GOT3 (cell line): ENCODE results near the gene CIAO3.
"Not testable (repeated sequence)": the region's sequence is repeated elsewhere in the genome, so short reads cannot be mapped to it uniquely, and the experiment has no call there.

Source experiments
- DNase-seq: peaks from one replicate; lab custom pipeline; 2025; ENCODE audit warnings: mixed read lengths; lab: John Stamatoyannopoulos, UW

CIAO3 gene

DNA sequence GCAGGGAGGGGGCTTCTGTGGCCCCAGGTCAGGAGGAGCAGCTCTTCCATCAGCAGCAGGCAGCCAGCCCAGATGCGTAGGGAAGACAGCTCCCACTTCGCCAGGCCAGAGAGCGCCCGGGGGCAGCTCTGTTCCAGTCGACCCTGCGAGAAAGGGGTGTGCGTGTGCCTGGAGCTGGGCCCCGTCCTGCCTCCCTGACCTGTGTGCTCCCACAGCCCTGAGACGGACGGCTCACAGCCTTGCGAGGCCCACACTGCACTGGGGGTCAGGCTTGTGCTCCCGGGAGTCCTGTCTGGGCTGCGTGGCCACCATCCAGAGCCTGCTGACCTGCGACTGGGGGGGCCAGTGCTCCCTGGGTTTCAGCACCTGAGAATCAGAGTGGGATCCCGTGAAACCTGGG, 19.3 kb upstream of the CIAO3 start:
- DNase-seq, result no peak

DNA sequence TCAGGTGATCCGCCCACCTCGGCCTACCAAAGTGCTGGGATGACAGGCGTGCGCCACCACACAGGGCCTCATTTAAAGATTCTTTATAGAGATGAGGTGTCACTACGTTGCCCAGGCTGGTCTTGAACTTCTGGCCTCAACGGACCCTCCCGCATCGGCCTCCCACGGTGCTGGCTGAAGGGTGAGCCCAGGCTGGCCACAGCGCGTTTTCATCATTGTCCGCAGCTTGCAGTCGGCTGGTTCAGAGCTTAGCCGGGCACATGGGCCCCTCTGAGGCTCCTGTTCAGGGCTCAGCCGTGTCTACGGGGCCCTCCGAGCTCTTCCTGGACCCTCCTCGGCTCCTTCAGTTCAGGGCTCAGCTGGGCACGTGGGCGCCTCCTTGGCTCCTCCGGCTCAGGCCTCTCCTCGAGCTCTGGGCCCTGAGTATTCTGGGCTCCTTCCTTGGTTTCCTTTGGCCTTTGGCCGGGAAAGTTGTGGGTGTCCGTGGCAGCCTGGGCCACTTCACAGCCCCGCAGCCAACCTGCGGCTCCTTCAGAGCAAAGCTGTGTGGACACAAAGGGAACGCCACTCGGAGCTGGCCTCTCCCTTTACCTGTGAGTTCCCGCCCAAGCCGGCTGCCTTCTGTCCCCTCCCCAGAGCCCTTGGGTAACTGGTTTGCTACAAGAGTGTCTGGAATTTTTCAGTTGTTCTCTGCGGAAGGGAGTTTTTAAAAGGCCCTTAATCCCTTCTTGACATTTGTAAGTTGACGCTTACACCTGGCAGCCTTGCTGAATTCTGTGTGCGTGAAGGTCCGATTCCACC, 18.5 kb upstream of the CIAO3 start:
- no peak for DNase-seq

DNA sequence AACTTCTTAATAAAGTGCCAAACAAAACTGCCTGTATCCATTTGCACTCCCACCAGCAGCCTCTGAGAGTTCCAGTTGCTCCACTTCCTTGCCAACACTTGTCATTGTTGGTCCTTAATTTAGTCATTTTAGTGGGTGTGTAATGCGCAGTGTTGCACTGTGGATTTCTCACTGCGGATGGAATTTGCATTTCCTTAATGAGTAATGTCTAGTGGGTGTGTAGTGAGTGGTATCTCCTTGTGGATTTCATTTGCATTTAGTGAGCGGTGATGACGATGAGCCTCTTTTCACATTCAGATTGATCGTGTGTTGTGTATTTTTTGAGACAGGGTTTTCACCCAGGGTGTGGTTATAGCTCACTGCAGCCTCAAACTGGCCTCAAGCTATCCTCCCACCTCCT, 15.6 kb upstream of the CIAO3 start:
- DNase-seq, result no peak

DNA sequence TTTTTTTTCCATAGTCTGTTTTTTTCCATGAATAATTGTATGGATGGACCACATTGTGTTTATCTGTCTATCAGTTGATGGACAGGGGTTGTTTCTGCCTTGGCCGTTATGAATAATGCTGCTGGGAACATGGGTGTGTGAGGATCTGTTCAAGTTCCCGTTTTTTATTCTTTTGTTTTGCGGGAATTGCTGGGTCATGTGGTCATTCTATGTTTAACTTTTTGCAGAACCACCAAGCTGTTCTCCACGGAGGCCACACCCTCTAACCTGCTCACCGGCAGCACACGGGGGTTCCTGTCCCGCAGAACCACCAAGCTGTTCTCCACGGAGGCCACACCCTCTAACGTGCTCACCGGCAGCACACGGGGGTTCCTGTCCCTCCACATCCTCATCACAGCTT, 13.9 kb upstream of the CIAO3 start:
- DNase-seq, result no peak

DNA sequence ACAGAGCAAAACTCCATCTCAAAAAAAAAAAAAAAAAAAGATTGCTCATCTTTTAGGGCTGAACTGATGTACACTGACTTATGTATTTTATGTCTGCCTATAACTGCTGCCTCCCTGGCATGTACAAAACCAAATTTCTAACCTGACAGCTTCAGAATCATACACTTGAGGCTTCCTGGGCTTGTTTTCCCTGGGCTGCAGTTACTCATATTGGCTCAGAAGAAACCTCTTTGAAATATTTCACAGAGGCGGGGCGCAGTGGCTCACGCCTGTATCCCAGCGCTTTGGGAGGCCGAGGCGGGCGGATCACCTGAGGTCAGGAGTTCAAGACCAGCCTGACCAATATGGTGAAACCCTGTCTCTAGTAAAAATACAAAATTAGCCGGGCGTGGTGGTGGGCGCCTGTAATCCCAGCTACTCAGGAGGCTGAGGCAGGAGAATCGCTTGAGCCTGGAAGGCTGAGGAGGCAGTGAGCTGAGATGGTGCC, 13.4 kb upstream of the CIAO3 start:
- not testable (repeated sequence) for DNase-seq

DNA sequence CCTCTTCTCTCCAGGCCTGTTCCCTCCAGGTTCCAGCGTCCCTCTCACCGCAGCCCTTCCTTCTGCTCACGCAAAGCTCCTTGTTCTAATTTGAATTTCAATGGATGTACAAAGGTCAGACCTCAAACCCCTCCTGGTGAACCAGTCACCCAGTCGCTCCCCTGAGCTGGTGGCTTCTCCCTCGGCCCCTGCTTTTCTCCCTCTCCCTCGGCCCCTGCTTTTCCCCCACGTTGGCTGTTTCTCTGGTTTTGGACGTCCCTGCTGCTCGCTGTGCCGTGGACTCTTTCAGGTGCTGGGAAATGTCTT, 11.2 kb upstream of the CIAO3 start:
- DNase-seq, result no peak

DNA sequence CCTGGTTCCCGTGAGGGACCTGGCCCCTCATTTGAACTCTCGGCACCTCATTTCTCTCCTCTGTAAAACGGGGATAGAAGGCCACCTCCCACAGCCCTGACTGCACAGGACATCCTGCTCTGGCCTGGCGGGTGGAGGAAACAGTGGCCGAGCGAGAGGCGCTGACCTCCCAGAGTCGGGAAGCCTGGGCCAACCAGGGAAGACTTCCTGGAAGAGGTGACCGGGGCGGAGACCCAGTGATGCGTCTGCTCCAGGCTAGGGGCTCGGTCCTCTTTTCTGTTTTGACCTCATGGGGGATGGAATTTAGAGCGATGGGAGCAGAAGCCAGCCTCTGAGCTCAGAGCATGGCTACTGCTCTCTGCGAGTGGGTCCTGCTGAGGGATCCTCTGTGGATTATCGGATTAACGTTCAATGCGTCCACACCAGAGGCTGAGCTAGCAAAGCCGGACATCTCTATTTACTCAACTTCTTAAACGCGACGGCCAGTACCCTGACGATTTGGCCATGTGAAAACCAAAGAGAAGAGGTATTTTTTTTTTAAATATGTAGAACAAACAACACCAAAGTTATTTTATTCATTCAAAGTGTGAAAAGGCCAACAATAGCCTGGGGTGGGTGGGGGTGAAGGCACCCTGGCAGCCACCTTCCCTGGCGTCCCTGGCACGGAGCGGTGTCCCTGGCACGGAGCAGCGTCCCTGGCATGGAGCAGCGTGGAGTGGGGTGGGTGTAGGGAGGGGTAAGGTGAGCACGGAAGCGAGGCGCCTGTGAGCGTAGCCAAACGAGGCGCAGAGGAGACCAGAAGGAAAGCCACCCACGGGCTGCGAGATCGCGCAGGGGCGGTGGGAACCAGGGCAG, 10.6 kb upstream of the CIAO3 start:
- DNase-seq, result no peak

DNA sequence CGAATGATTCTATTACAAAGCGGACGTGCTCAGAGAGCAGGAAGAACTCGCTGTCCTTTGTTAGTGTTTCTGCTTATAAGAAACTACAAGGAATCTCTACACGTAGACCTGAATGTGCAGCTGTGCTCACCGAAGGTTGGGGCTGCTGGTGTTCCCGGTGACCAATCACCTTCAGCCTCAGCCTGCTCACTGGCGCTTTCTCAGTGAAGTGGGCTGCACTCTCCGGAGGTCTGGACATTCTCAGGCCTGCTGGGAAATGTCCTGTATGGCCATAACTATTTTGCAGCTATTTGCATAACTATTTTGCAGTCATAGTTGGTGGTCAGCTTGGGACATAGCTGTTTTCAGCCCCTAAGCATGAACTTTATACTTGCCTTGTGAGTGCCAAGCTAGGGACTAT, 9.7 kb upstream of the CIAO3 start:
- DNase-seq, result no peak

DNA sequence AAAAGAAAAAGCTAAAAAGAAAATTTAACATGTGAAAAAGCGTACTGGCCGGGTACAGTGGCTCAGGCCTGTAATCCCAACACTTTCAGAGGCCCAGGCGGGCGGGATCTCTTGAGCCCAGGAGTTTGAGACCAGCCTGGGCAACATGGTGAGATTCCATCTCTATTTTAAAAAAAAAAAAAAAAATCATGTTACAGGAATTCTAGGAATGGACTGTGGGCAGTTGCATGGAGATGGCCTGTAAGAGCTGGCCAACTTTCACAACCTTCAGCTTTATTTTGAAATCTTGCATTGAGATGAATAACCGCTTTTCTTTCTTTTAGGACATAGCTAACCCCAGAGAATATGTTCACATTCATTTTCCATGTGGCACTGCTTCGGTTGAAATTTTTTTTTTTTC, 8.2 kb upstream of the CIAO3 start:
- no peak for DNase-seq

DNA sequence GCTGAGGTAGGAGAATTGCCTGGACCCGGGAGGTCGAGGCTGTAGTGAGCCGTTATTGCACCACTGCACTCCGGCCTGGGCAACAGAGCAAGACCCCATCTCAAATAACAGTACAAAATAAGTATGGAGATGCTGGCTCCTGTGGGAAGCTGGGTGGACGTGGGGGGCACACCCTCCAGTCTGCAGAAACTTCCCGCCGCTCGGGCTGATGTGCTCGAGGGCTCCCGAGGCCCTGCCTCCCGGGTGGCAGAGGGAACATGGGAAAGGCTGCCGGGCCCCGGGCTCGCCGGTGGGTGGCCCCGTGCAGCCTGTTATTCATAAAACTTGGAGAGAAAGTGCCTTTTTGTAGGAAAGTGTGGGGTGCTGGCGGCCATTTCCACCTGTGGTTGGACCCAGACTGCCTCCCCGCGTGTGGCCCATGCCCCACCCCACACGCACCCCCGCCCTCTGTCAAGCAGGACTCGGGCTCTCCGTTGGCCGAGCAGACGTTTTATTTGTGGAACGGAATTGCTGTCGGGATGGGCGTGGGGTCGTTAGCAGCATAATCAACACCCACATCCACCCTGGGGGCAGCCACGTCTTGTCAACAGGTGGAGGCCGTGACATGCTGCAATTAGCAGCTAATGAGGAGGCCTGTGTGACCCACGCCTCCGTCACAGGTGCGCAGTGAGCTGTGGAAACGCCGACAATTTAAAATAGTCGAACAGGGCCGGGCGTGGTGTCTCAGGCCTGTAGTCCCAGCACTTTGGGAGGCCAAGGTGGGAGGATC, 7.4 kb upstream of the CIAO3 start:
- no peak for DNase-seq

DNA sequence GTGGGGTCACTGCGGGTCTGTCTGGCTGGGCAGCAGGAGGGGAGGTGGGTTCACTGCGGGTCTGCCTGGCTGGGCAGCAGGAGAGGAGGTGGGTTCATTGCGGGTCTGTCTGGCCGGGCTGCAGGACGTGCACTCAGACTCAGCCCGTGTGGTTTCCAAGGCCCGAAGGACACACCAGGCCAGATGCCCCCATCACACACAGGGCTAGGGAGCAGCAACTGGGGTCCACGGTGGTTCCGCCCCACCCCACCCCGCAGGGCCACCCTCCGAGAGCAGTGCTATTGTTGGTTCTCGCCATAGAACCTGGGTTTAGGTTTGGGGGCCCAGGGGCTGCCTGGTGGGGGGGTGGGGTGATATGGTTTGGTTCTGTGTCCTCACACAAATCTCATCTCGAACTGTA, 5.8 kb upstream of the CIAO3 start:
- no peak for DNase-seq

DNA sequence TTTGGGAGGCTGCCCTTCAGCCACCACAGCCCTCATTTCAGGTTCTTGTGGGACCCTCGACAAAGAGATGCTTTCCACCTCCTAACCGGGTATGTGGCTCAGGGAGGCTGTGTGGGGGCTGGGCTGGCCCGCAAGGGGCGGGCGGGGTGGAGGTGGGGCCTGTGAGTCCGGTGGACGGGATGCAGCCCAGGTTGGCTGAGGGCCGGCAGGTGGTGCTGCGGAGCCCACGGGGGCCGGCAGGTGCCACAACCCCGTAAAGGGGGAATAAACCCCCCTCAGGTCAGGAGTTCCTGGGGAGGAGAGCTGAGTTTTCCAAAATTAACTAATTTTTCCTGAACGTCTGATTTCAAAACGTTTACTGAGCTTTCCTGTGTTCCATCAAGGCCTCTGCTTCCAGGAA, 4.9 kb upstream of the CIAO3 start:
- DNase-seq, result no peak

DNA sequence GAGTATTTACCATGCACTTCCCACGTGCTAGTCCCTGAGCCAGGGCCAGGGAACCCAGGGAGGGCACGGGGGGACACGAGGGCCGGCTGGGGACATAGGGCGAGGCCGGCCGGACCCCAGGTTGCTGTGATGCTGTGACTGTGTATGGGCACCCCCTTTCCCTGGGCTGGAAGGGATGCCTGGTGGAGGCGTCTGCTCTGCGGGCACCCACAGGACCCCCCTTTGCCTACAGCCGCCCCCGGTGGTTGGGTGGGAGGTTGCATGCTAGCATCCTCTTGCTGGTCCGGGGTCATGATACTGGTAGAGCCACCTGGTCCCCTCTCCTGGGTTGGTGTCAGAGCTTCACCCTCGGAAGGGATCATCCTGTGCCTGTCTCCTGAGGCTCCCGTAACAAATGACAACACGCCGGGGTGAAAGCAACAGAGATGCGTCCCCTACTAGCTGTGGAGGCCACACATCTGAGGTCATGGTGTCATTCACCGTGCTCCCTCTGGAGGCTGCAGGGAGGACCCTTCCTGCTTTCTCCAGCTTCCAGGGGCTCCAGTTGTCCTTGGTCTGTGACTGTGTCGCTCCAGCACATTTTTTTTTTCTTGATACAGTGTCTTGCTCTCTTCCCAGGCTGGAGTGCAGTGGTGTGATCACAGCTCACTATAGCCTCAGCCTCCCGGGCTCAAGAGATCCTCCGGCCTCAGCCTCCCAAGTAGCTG, 3.1 kb upstream of the CIAO3 start:
- no peak for DNase-seq

DNA sequence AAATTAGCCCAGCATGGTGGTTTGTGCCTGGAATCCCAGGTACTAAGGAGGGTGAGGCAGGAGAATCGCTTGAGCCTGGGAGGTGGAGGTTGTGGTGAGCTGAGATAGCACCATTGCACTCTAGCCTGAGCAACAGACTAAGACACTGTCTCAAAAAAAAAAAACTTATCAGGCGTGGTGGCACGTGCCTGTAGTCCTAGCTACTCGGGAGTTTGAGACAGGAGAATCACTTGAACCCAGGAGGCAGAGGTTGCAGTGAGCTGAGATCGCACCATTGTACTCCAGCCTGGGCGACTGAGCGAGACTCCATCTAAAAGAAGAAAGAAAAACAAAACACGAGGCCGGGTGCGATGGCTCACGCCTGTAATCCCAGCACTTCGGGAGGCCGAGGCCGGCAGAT, 2.1 kb upstream of the CIAO3 start:
- not testable (repeated sequence) for DNase-seq

DNA sequence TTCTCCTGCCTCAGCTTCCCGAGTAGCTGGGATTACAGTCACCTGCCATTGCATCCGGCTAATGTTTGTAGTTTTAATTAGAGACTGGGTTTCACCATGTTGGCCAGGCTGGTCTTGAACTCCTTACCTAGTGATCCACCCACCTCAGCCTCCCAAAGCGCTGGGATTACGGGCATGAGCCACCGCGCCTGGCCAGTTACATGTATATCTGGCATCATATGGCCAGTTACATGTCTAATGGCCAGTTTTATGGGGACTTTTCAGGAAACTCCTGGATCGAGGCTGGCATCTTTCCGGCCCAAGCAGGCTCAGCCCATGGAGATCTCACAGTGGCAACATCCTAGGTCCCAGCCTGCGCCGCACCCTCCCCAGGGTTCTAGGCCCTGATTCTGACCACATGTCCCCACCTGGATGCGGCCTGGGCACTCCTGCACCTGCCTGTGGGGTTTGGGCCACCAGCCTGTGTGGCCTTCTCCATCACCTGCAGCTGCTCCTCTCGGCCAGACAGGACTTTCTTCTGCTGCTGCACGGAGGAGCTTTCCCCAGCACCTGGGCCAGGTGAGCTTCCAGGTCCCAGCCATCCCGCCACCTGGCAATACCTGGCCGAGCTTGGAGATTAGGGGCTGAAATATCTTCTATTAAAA, 1.3 kb upstream of the CIAO3 start:
- DNase-seq, result no peak

DNA sequence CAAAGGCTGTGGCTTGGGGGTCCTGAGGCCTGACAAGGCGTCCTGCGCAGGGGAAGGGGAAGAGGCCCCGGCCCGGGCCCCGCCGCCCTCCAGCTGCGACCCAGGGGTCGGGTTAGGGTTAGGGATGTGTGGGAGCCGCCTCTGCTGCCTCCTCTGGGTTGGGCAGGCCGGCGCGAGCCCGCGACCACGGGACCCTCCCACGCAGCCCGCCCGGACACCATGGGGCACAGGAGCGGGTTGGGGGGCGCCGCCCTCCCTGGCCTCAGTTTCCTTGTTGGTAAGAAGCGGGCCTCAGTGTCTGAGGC, 386 bp downstream of the CIAO3 start:
- no peak for DNase-seq

DNA sequence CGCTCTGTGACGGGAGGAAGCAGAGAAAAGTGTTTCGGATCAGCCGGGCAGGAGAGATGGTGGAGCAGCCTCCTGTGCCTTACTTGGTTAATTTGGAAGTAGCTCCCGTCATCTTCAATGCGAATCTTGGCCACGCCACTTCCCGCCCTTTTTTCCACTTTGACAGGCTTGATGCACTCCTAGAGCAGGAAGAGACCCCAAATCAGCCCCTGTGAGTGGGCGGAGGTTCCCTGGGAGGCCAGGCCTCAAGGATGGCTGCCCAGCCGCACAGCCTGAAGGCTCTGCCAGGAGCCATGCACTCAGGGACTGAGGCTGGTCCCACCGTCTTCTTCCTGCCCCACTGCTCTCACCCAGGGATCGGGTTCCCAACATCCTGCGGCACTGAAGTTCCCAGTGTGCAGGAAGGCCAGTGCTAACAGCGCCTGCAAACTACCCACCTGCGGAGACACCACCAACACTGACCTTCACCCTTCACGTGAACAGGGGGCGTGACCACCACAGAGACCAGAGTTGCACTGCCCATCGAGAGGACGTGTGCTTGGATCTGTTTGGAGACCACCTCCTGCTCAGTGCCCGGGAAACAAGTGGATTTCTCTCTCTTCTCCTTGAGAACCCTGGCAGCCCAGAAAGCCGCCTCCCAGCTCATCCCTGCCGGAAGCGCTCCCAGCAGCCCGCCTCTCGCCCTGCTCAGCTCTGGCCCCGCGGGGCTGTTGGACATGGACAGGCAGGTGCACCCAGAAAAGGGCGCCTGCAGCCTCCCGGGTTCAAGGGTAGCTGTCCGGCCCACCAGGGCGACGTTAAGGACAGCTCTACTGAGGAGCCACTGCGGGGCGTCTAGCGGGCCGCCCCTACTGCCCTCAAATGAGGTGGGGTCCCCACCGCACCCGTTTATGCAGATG, 988 bp downstream of the CIAO3 start:
- no peak for DNase-seq

DNA sequence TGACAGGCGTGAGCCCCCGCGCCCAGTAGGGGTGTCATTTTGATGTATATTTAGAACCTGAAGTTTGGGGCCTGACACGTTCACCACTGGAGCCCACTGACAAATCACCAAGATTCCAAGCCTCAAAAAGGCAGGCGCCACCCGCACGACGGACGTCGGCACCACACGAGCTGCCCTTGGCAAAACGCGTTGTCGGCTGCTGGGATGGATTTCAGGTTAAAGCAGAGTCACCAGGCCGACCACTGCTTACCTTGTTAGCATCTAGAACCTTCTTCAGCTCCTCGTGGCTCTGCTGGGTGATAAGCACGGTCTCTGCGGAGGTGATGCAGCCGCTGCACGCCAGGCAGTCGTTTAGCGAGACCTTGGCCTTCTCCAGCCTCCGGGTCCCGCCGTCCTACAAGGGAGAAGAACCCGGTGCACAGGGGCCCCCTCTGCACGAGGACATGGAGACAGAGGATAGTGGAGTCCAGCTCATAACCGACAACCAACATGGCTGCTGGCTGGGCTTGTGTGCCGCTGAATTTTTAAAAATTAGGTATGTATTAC, 3.8 kb downstream of the CIAO3 start:
- DNase-seq, result no peak

DNA sequence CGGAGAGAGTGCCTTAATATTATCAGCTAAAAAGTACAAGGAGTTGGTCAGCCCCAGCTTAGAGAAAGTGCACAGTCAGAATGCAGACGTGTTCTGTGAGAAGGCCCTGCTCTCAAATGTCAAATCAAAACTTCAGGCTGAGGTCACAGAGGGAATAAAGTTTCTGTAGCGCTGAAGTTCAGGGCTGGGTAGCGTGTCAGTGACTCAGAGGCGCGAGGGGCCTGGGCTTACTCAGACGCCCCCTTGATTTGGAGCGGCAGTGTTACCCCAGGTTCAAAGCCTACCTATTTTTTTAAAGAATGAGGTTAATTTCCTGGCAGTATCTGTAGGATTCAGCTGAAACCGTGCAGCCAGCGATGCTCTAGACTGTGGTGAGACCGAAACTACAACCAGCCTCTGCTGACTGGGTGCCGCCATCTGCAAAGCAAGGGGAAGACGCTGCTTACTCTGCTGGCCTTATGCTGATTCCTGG, 4.8 kb downstream of the CIAO3 start:
- DNase-seq, result no peak
